Endothelial cell of umbilical vein (primary cell): ENCODE measurements around the gene ZNF668. TPM values are rescaled to one million over a fixed set of nuclear protein-coding genes. Genes with fewer than 3 reads are reported as not detected.

Experiments
- BruUV-seq: library from RNA; stranded (reverse); fragments of 400-500 nt; replicated peaks from 2 replicates; lab custom pipeline; 2021; lab: Mats Ljungman, UMichigan
- CTCF ChIA-PET: fragments of 300-600, 350-600 bp; sonication (Branson Sonifier 250); formaldehyde crosslinking; loops from one replicate; lab custom pipeline; 2021; ENCODE audit warnings: antibody characterized with exemption, inconsistent platforms; lab: Charles Lee
- POLR2A ChIA-PET: fragments of 300-600, 350-600 bp; sonication (Branson Sonifier 250); formaldehyde crosslinking; loops from one replicate; lab custom pipeline; 2021; ENCODE audit warnings: antibody characterized with exemption, inconsistent platforms; lab: Charles Lee
- DNase-seq: peaks from one replicate; pipeline ENCODE4 v3.0.0-alpha.2; 2011; ENCODE audit warnings: low read depth, low spot score
- FAIRE-seq: peaks from 2 replicates; lab custom pipeline; 2011; peaks lifted over from hg19 to GRCh38; lab: Jason Lieb, UNC
- H2AFZ ChIP-seq: 2 replicates; pipeline ENCODE4 v1.6.0; 2012; ENCODE audit warnings: low read depth, low read length, control low read depth, inconsistent platforms
- H3K27ac ChIP-seq: 2 replicates; pipeline ENCODE4 v1.5.1; 2011; ENCODE audit warnings: low read depth, mild to moderate bottlenecking, control low read depth, low read length, moderate library complexity; ENCODE audit not compliant: insufficient read depth
- H3K27me3 ChIP-seq, 2 experiments: 2 replicates each; pipeline versions ENCODE4 v1.6.0 to v1.6.1; 2011; ENCODE audit warnings: low read length in 2 of 2, mixed read lengths in 1 of 2; ENCODE audit not compliant: control insufficient read depth in 2 of 2, insufficient read depth in 2 of 2
- H3K36me3 ChIP-seq, 2 experiments: 2 replicates in 1 of 2; 3 replicates in 1 of 2; pipeline ENCODE4 v1.5.1; 2011; ENCODE audit warnings: low read length in 2 of 2, mild to moderate bottlenecking in 1 of 2, moderate library complexity in 1 of 2; ENCODE audit not compliant: control insufficient read depth in 2 of 2, insufficient read depth in 2 of 2; ENCODE audit errors: extremely low read depth in 1 of 2
- H3K4me1 ChIP-seq: 3 replicates; pipeline ENCODE4 v1.5.1; 2011; ENCODE audit warnings: mild to moderate bottlenecking, low read length; ENCODE audit not compliant: control insufficient read depth, insufficient read depth; ENCODE audit errors: extremely low read depth
- H3K4me2 ChIP-seq: 2 replicates; pipeline ENCODE4 v1.6.1; 2011; ENCODE audit warnings: low read length, control low read depth, mixed read lengths; ENCODE audit not compliant: insufficient read depth
- H3K4me3 ChIP-seq, 3 experiments: fragments of 200-600 bp in 1 of 3; sonication (generic), shearing (Covaris generic) in 1 of 3; replicated peaks in 1 of 3; 2 replicates each; pipeline ENCODE4 v1.5.1; 2011 to 2016; ENCODE audit warnings: control low read depth in 3 of 3, low read length in 3 of 3, mild to moderate bottlenecking in 2 of 3, inconsistent platforms in 1 of 3, low read depth in 1 of 3, moderate library complexity in 1 of 3; ENCODE audit not compliant: insufficient read depth in 1 of 3
- H3K79me2 ChIP-seq: 2 replicates; pipeline ENCODE4 v1.6.0; 2012; ENCODE audit warnings: low read length, inconsistent platforms; ENCODE audit not compliant: control insufficient read depth, insufficient read depth
- H3K9ac ChIP-seq: replicated peaks from 2 replicates; pipeline ENCODE3; 2011; ENCODE audit warnings: low read length, control low read depth; ENCODE audit not compliant: insufficient read depth; ENCODE audit errors: extremely low read depth
- H3K9me1 ChIP-seq: replicated peaks from 3 replicates; pipeline ENCODE4 v1.6.0; 2011; ENCODE audit warnings: mild to moderate bottlenecking, low read length; ENCODE audit not compliant: control insufficient read depth, insufficient read depth; ENCODE audit errors: extremely low read depth
- H3K9me3 ChIP-seq: replicated peaks from 2 replicates; pipeline ENCODE4 v1.5.1; 2012; ENCODE audit warnings: low read length, inconsistent platforms; ENCODE audit not compliant: control insufficient read depth, insufficient read depth
- H4K20me1 ChIP-seq: replicated peaks from 2 replicates; pipeline ENCODE3; 2011; ENCODE audit warnings: mild to moderate bottlenecking, low read length; ENCODE audit not compliant: control insufficient read depth, insufficient read depth; ENCODE audit errors: extremely low read depth
- CTCF ChIP-seq, 2 donors: IDR thresholded peaks; 1 replicate in 1 of 2; 2 replicates in 1 of 2; pipeline ENCODE4 v1.5.1; 2011; ENCODE audit warnings: low read length in 2 of 2, mild to moderate bottlenecking in 2 of 2, moderate library complexity in 2 of 2, control low read depth in 1 of 2, inconsistent platforms in 1 of 2, low read depth in 1 of 2; ENCODE audit not compliant: insufficient read depth in 1 of 2; ENCODE audit errors: extremely low read depth in 1 of 2
- EZH2 ChIP-seq: IDR thresholded peaks from 2 replicates; pipeline ENCODE4 v1.6.1; 2012; ENCODE audit warnings: borderline replicate concordance, low read depth, mild to moderate bottlenecking, moderate library complexity, low read length, inconsistent platforms; ENCODE audit not compliant: severe bottlenecking
- FOS ChIP-seq: IDR thresholded peaks from 2 replicates; pipeline ENCODE4 v1.6.1; 2011; ENCODE audit warnings: mild to moderate bottlenecking, low read length, moderate library complexity, borderline replicate concordance; ENCODE audit not compliant: insufficient read depth
- GATA2 ChIP-seq: IDR thresholded peaks from 2 replicates; pipeline ENCODE4 v1.7.0; 2011; ENCODE audit warnings: low read depth, mild to moderate bottlenecking, moderate library complexity, mixed read lengths, low read length; ENCODE audit not compliant: insufficient read length, insufficient read depth
- JUN ChIP-seq: IDR thresholded peaks from 2 replicates; pipeline ENCODE4 v1.6.1; 2011; ENCODE audit warnings: borderline replicate concordance, low read depth; ENCODE audit not compliant: insufficient read length, insufficient read depth
- MYC ChIP-seq: IDR thresholded peaks from one replicate; pipeline ENCODE4 v1.6.1; 2011; ENCODE audit warnings: mild to moderate bottlenecking, low read depth, low read length
- POLR2A ChIP-seq: IDR thresholded peaks from 2 replicates; pipeline ENCODE4 v1.6.1; 2012; ENCODE audit warnings: low read depth, mild to moderate bottlenecking, control low read depth, low read length
- POLR2AphosphoS5 ChIP-seq: IDR thresholded peaks from 2 replicates; pipeline ENCODE4 v1.6.1; 2012; ENCODE audit warnings: low read depth, mild to moderate bottlenecking, control low read depth, low read length, moderate library complexity; ENCODE audit not compliant: insufficient read depth
- dilution Hi-C: fragments of 300-500 bp; cut with MboI; formaldehyde crosslinking; loops from one replicate; pipeline ENCODE4 v1.15.0; 2019; ENCODE audit warnings: low sequenced_read_pairs; ENCODE audit not compliant: extremely low pct_ligation_motif_present
- intact Hi-C: fragments of 100-400 bp; cut with micrococcal nuclease; formaldehyde crosslinking; loops from one replicate; pipeline ENCODE4 v1.10.0; 2022
- polyA plus RNA-seq, 4 experiments: library from polyadenylated mRNA; depleted of rRNA in 3 of 4; stranded (reverse) in 3 of 4; unstranded in 1 of 4; fragments of >200 nt; gene quantifications; 2 replicates each; pipeline versions ENCODE4 v1.2.1 to v1.2.3, GENCODE V29; 2011 to 2012; ENCODE audit warnings: missing spikeins in 1 of 4
- total RNA-seq: library from RNA; stranded (reverse); gene quantifications from 2 replicates; pipeline ENCODE4 v1.2.3, GENCODE V29; 2021
- TF ChIP-seq, protein P1 (sequence below): IDR thresholded peaks from 2 replicates; pipeline ENCODE4 v1.6.1; 2011; ENCODE audit not compliant: insufficient read depth, insufficient read length

Gene ZNF668
- total and polyA plus RNA-seq, 2 donors (not counting 3 experiments of a cell fraction or from before 2014, with no cell fraction given) = 11.8 to 13.3 TPM

GRCh38 chr16:31110106-31111034, 36.3 kb upstream of the ZNF668 start:
- Histone ChIP-seq H3K4me3 (no peak overlapping the region), H3K9me3 (no peaks in the 10 kb centered on the region), H3K79me2 (peaks cover 11% of the 10 kb centered on the region), H3K9ac (no peak overlapping the region), H3K9me1 (no peaks in the 10 kb centered on the region), H3K27me3 (no peaks in the 10 kb centered on the region), H3K4me1 (peaks cover 12% of the 10 kb centered on the region), H4K20me1 (no peaks in the 10 kb centered on the region), H3K4me2 (no peak overlapping the region), H3K27ac (no peak overlapping the region), H2AFZ (no peak overlapping the region), H3K36me3 (peaks cover 10 to 31% of the 10 kb centered on the region in 2 experiments)
- FAIRE-seq (no peak), DNase-seq (no peak)
- no peak for TF ChIP-seq GATA2
- TF ChIP-seq JUN = no peak
- TF ChIP-seq MYC = no peak
- ChIA-PET CTCF (interaction anchor here (1.7 kb wide), 1 partner anchor 32 kb away, joined by 5 read pairs; no protein-coding TSS in a partner anchor), POLR2A (no interaction called here)
- intact Hi-C loops = no loop called here
- BruUV-seq = no TSS peak
- dilution Hi-C loops = no loop called here

GRCh38 chr16:31109622-31110021, 35.6 kb upstream of the ZNF668 start:
- FAIRE-seq (no peak), DNase-seq (no peak)
- BruUV-seq = no TSS peak
- dilution Hi-C loops = no loop called here
- ChIA-PET CTCF (interaction anchor here (1.7 kb wide), 1 partner anchor 33 kb away, joined by 5 read pairs; no protein-coding TSS in a partner anchor), POLR2A (no interaction called here)
- no peak overlapping the region for H3K27ac ChIP-seq
- no peak overlapping the region for H3K9ac ChIP-seq
- H3K9me3 ChIP-seq = no peaks in the 10 kb centered on the region
- peaks cover 12% of the 10 kb centered on the region for H3K4me1 ChIP-seq
- no peak overlapping the region for H3K4me3 ChIP-seq
- no peak overlapping the region for H3K4me2 ChIP-seq
- no peaks in the 10 kb centered on the region for H4K20me1 ChIP-seq
- H2AFZ ChIP-seq = no peak overlapping the region
- TF ChIP-seq, protein P1, sequence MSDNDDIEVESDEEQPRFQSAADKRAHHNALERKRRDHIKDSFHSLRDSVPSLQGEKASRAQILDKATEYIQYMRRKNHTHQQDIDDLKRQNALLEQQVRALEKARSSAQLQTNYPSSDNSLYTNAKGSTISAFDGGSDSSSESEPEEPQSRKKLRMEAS = no peak
- TF ChIP-seq MYC = no peak
- TF ChIP-seq GATA2 = no peak
- TF ChIP-seq EZH2 = no peak
- TF ChIP-seq POLR2AphosphoS5 = no peak
- no peak for TF ChIP-seq CTCF (IDR thresholded peaks at IDR 0.05; ENCODE audit: extremely low read depth in 1 of 2, insufficient read depth in 1 of 2, low read depth in 1 of 2, low read length in 2 of 2)
- no peak for TF ChIP-seq POLR2A
- TF ChIP-seq FOS = no peak
- TF ChIP-seq JUN = no peak
- intact Hi-C loops = loop anchor here (2.0 to 5.0 kb wide), 3 partner anchors 15 to 71 kb away; partner anchors contain the start of genes FUS and VKORC1
- H3K36me3 ChIP-seq = peaks cover 10 to 31% of the 10 kb centered on the region in 2 experiments
- no peaks in the 10 kb centered on the region for H3K9me1 ChIP-seq
- no peaks in the 10 kb centered on the region for H3K27me3 ChIP-seq
- peaks cover 11% of the 10 kb centered on the region for H3K79me2 ChIP-seq
